ENCODE results near the gene RASSF1. TPM values are rescaled to one million over a fixed set of nuclear protein-coding genes. Genes with fewer than 3 reads are reported as not detected.

RASSF1 gene
- total RNA-seq, 1 experiment from 2014 or later: 15.8 TPM

DNA sequence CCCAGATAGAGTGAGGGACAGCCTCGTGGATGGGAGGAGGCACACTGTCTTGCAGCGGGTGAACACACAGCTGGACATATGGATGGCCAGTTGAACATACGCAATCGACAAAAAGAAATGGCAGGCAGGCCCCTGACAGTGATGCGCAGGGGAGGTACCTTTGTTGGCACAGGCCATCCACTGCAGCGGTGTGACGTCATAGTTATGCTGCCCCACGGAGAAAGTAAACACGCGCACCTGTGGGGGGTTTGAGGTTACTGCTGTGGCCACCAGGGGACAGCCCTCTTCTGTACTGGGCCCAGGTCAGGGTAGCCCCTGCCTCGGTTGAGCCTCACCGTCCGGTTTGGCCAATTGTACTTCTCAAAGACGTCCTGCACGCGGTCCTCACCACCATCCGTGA lies 38.1 kb upstream of the RASSF1 start:
- H3K27ac ChIP-seq (ENCODE audit: insufficient read length, low read depth, low read length): no peak overlapping the region

More for the DNA sequence above, 38.1 kb upstream of the RASSF1 start:
- Histone ChIP-seq H2BK20ac (ENCODE audit: low read depth, low read length, poor library complexity, severe bottlenecking) (no peak overlapping the region), H3K4me1 (ENCODE audit: insufficient read depth, low read length) (no peaks in the 10 kb centered on the region), H2BK120ac (ENCODE audit: low read depth, low read length, poor library complexity, severe bottlenecking) (no peak overlapping the region), H3K23me2 (ENCODE audit: insufficient read length, low read depth, low read length, poor library complexity, severe bottlenecking) (no peaks in the 10 kb centered on the region), H3K79me1 (ENCODE audit: insufficient read depth, low read depth, low read length, poor library complexity, severe bottlenecking) (no peaks in the 10 kb centered on the region), H2AK5ac (ENCODE audit: insufficient read length, low read length) (no peak overlapping the region), H4K5ac (ENCODE audit: insufficient read length, low read depth, low read length) (no peak overlapping the region), H3K4ac (ENCODE audit: low read depth, low read length) (no peak overlapping the region), H2BK5ac (ENCODE audit: insufficient read length, low read length) (no peak overlapping the region), H3K27me3 (ENCODE audit: insufficient read depth, low read length) (no peaks in the 10 kb centered on the region), H3K56ac (ENCODE audit: insufficient read length, low read depth, low read length) (no peak overlapping the region), H3K9me3 (ENCODE audit: control insufficient read depth, low read depth, low read length) (no peaks in the 10 kb centered on the region), H2BK12ac (ENCODE audit: insufficient read length, low read depth, low read length) (no peak overlapping the region), H4K91ac (ENCODE audit: insufficient read length, low read depth, low read length) (no peak overlapping the region), H3K79me2 (ENCODE audit: insufficient read depth, low read length) (no peaks in the 10 kb centered on the region), H3K14ac (ENCODE audit: insufficient read depth, low read length) (no peak overlapping the region), H3K18ac (ENCODE audit: insufficient read length, low read depth, low read length) (no peak overlapping the region), H3T11ph (ENCODE audit: low read length) (no peak overlapping the region), H3K23ac (ENCODE audit: insufficient read length, low read depth, low read length) (no peak overlapping the region), H4K20me1 (ENCODE audit: control insufficient read depth, insufficient read depth, insufficient read length) (peaks cover 2% of the 10 kb centered on the region), H4K8ac (replicated peaks; ENCODE audit: insufficient read length, low read depth, low read length) (no peak overlapping the region), H3K9ac (ENCODE audit: extremely low read depth, insufficient read length, low read length) (no peak overlapping the region), H2BK15ac (ENCODE audit: low read depth, low read length) (no peak overlapping the region), H3K4me2 (ENCODE audit: insufficient read depth, insufficient read length, low read length) (no peak overlapping the region), H2AFZ (ENCODE audit: low read length) (no peak overlapping the region)
- no CpG with 5 or more reads among the region's 17 CpGs for WGBS (ENCODE audit: extremely low coverage, insufficient read length, low lambda C conversion rate)
- DNase-seq: no peak
- Mint-ChIP-seq H3K9me3 (no peaks in the 10 kb centered on the region), H3K4me3 (no peak overlapping the region), H3K27me3 (ENCODE audit: low read depth) (peaks cover 5% of the 10 kb centered on the region), H3K4me1 (peaks cover 9 to 32% of the 10 kb centered on the region in 2 experiments; a peak in 3 of 4 replicates), H3K27ac (peak overlapping the region in 1 of 3 experiments; percentile 68; a peak in 2 of 7 replicates), H3K36me3 (ENCODE audit: insufficient read depth in 1 of 3, low read depth in 3 of 3) (peaks cover 0 to 4% (median 0%) of the 10 kb centered on the region in 3 experiments; a peak in 1 of 7 replicates)
- TF ChIP-seq, protein P1, sequence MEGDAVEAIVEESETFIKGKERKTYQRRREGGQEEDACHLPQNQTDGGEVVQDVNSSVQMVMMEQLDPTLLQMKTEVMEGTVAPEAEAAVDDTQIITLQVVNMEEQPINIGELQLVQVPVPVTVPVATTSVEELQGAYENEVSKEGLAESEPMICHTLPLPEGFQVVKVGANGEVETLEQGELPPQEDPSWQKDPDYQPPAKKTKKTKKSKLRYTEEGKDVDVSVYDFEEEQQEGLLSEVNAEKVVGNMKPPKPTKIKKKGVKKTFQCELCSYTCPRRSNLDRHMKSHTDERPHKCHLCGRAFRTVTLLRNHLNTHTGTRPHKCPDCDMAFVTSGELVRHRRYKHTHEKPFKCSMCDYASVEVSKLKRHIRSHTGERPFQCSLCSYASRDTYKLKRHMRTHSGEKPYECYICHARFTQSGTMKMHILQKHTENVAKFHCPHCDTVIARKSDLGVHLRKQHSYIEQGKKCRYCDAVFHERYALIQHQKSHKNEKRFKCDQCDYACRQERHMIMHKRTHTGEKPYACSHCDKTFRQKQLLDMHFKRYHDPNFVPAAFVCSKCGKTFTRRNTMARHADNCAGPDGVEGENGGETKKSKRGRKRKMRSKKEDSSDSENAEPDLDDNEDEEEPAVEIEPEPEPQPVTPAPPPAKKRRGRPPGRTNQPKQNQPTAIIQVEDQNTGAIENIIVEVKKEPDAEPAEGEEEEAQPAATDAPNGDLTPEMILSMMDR (conservative IDR thresholded peaks at IDR 0.05): no peak
